Ecto neural progenitor cell (in vitro differentiated cells): ENCODE measurements around the gene BCOR.

Source experiments
- DNase-seq: peaks from one replicate; pipeline ENCODE4 v3.0.0-alpha.2; 2018; ENCODE audit warnings: low spot score

The BCOR gene

GRCh38 chrX:40084471-40085101 lies 13.2 kb downstream of the BCOR start:
- peak; percentile 51 for DNase-seq

DNA sequence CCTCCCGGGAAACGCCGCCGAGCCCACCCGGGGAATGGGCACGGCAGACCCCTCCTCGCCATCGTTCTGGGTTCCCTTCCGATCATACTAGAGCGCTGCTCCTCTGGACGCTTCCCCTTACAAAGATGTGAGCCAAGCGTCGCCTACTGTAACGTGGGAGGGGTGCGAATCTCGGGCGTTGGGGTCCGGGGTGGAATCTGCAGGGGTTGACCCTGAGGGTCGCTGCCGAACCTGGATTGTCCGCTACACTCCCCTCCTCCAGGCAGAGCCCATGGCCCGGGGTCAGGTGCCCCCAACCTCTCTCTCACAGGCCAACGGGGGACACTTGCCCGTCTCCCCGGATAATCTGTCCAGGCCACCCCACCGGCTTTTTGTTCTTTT lies 13.8 kb downstream of the BCOR start:
- DNase-seq, result no peak

- DNase-seq, result peak; percentile 64
Observed at GRCh38 chrX:40083120-40083978, 14.4 kb downstream of the BCOR start.

DNA sequence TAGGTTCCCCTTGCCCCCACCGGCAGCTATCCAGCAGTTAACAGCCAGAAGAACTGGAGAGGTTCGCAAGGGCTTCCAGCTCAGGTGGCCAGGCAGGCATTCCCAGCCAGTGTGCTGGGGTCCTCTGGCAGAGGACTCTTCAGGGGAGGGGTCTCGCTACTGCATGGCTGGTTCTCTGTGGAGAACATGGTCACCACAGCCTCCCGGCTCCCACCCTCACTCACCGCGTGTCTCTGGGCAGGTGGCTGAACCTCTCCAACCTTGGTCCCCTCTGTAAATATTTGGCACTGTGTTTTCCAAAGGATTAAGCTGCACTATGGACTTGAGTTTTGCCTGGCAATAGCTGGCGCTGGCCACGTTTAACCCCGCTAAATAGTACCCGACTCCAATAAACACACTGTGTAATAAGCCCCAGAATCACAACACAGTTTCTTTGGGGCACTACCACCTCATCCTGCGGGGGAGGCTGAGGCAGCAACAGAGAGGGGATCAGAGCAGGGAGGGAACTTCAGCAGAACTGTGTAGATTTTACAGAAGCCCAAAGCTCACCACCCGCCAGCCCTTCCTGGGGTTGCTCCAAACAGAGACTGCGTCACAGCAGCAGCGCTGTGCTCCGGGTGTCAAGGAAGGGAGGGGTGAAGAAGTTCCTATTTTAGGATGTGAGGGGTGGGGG lies 15.2 kb downstream of the BCOR start:
- DNase-seq, result no peak

GRCh38 chrX:40081679-40082068 lies 16.1 kb downstream of the BCOR start:
- DNase-seq, result no peak

- DNase-seq, result no peak
Observed at GRCh38 chrX:40080894-40081678, 16.7 kb downstream of the BCOR start.

DNA sequence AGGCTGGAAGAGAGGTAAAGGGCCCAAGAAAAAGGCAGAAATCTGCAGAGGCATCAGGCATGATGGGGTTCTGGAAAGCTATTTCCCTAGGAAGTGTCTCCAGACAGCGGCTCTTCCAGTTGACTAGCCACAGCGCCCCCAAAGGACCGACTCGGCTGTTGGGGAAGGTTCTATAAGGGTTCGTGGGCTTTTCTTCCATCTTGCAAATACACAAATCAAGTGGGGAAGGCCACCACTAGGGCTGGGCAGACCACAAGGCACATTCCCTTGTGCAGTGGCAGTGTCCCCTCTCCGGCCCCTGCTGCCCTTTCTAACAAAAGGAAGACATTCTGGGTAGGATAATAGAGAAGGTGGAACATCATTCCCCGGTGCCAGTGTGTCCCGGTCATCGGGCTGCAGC lies 18.2 kb downstream of the BCOR start:
- DNase-seq, result peak; percentile 49

DNA sequence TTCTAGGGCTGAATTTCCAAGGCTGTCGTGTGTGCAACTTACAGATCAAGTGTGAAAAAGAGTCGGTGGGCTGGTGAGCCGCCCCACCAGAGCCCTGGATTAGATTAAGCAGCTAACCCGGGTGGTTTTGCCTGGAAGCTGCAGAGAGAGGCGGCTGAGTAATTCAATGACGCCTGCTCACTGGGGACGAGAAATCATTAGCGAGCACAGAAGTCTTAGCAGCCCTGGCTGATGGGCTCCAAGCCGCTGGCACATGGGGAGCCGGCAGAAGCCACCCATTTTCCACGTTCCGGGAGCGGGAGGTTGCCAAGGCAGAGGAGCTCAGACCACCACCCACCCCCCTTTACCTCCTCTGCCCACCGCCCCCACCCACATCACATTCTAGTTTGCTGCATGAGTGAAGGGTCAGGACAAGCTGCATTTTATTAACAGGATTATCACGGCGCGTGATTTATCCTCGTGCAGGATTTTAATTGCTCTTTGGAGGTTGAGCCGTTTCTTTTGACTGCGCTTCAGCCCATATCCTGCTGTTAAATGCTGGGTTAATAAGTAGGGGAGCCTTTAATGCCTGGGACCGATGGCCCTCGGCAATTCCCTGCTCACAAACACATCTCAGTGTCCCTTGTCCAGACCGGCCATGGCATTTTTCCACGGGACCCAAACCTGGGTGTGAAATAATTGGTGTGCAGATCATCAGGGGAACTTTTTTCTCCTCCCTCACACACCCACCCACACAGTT lies 19.1 kb downstream of the BCOR start:
- peak; percentile 76 for DNase-seq

GRCh38 chrX:40077906-40078305 lies 19.9 kb downstream of the BCOR start:
- DNase-seq, result no peak

- DNase-seq, result no peak
Observed at GRCh38 chrX:40076750-40077575, 20.8 kb downstream of the BCOR start.

DNA sequence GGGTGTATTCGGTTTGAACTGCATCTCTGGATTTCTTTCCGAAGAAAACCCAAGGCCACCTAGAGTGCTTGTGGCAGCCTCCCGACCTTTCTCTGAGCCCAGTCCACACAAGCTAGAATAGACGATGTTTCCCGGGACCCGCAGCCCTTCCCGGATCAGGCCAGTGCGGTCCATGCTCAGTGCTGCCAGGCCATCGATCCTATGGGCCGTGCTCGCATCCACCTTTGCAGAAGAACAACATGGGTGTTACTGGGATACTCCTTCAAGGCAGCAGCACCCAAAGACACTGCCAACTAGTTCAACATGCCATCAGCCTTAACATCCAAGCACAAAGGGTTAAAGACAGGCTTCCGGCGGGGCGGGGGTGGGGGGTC lies 22.8 kb downstream of the BCOR start:
- no peak for DNase-seq

DNA sequence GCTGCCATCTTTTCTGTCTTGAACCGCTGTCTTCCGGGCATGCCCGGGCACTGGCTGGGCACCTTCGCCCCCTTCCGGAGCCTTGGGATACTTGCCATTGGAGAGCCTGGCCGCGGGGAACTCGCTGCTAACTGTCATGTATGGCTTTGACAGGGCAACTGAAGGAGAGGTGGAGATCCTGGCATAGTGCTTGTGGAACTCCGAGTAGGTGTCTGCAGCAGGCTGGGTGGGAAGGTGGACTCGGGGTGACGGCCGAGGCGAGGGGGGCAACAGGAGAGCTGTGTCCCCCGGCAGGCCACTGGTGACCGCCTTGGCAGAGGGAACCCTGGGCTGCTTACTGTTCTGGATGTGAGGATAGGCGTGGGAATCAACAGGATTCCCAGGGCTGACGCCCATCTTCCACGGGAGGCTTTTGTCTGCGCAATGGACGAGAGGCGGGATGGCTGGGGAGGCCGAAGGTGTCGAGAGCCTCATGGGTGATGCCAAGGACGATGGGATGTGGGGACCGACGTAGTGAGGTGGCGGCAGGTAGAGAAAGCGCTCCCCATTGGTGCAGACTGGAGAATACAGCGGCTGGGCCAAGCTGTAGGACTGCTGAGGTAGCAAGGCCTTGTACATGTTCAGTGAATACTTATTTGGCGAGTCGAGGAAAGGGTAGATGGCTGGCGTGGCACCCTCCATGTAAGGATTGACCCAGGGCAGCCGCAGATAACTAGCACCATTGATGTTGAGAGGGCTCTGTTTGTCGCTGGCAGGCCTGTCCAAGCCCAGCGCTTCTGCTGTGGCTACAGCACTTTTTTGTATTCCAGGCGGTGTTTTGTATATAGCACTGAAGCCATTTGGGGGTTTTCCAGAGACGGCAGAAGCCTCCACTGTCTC lies 23.4 kb downstream of the BCOR start:
- DNase-seq, result no peak

DNA sequence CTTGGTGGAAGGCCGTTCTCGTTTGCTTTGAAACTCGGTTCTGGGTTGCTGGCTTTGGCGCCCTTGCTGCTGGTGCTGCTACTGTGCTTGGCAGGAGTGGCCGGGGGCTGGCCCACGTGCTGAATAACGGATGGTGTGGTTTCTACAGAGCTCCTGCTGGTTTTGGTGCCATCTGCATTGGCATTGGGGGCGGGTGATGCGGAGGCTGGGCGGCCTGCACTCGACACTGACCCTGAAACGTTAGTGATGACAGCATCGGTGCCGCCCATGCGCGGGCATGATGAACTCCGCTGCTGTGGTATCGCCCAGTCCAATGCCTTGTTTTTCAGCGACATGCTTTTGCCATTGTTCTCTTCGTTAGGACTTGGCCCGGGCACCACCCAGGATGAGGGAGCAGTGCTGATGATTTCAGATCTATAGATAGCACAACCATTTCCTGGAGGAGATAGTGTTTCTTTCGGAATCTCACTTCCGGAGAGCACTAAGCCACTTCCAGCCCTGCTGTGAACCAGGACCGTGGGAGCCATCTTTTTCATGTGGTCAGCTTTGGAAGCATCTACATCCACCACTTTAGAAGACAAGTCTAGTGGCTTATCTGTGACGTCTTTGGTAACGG lies 24.2 kb downstream of the BCOR start:
- no peak for DNase-seq

DNA sequence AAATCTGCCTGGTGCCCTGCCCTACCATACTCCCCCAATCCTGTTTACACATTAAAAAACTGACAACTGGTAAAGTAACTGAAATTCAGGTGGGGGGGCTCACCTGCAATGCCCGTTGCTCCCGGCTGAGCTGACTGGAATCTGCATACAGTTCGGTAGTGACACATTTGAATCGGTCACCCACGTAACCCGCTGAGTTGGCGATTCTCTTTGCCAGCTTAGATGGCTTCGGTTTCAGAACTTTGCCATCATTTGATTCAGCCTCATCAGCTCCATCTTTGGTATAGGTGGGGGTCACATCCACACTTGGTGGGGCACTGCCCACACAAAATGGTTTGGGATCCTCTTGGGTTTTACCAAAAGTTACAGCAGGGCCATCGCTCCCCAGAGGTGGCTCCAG lies 25.5 kb downstream of the BCOR start:
- DNase-seq, result no peak

- no peak for DNase-seq
Observed at GRCh38 chrX:40068048-40068447, 29.7 kb downstream of the BCOR start.

- DNase-seq, result no peak
Observed at GRCh38 chrX:40066700-40067099, 31.1 kb downstream of the BCOR start.

- DNase-seq, result no peak
Observed at GRCh38 chrX:40065296-40066046, 32.3 kb downstream of the BCOR start.

- DNase-seq, result no peak
Observed at GRCh38 chrX:40064055-40064597, 33.6 kb downstream of the BCOR start.
